Fibroblast of mammary gland (primary cell): Measurements from ENCODE around the gene MLX.
"Not testable (repeated sequence)": the region's sequence is repeated elsewhere in the genome, so short reads cannot be mapped to it uniquely, and the experiment has no call there.

Source experiments
- DNase-seq: peaks from one replicate; pipeline ENCODE4 v3.0.0-alpha.2; 2010; ENCODE audit warnings: low read depth
- H3K4me3 ChIP-seq: 2 replicates; pipeline ENCODE4 v1.5.1; 2011; ENCODE audit warnings: low read depth, mild to moderate bottlenecking, low read length, moderate library complexity; ENCODE audit not compliant: control insufficient read depth
- TF ChIP-seq, protein P1 (sequence below): conservative IDR thresholded peaks from 2 replicates; pipeline ENCODE4 v1.5.1; 2011; ENCODE audit warnings: low read depth, low read length, inconsistent platforms; ENCODE audit not compliant: control insufficient read depth, insufficient read depth

The MLX gene

DNA sequence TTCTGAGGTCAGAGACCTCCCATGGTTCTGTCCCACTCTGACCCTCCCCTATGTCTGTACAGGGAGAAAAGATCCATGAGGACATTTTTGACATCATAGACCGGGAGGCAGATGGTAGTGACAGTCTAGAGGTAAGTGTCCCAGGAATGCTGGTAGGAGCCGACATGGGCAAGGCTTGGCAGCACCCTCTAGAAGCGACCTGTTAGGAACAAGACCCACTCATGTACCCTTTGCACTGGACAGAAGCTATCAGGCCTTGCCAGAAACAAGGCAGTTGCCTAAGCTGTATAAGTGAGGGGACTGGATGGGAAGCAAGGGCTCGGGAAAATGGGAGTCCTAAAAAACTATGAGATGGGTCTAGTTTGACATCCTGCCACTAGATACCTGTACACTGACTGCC lies 45.1 kb downstream of the MLX start:
- DNase-seq = no peak
- TF ChIP-seq, protein P1, sequence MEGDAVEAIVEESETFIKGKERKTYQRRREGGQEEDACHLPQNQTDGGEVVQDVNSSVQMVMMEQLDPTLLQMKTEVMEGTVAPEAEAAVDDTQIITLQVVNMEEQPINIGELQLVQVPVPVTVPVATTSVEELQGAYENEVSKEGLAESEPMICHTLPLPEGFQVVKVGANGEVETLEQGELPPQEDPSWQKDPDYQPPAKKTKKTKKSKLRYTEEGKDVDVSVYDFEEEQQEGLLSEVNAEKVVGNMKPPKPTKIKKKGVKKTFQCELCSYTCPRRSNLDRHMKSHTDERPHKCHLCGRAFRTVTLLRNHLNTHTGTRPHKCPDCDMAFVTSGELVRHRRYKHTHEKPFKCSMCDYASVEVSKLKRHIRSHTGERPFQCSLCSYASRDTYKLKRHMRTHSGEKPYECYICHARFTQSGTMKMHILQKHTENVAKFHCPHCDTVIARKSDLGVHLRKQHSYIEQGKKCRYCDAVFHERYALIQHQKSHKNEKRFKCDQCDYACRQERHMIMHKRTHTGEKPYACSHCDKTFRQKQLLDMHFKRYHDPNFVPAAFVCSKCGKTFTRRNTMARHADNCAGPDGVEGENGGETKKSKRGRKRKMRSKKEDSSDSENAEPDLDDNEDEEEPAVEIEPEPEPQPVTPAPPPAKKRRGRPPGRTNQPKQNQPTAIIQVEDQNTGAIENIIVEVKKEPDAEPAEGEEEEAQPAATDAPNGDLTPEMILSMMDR = no peak
- H3K4me3 ChIP-seq = no peak overlapping the region

DNA sequence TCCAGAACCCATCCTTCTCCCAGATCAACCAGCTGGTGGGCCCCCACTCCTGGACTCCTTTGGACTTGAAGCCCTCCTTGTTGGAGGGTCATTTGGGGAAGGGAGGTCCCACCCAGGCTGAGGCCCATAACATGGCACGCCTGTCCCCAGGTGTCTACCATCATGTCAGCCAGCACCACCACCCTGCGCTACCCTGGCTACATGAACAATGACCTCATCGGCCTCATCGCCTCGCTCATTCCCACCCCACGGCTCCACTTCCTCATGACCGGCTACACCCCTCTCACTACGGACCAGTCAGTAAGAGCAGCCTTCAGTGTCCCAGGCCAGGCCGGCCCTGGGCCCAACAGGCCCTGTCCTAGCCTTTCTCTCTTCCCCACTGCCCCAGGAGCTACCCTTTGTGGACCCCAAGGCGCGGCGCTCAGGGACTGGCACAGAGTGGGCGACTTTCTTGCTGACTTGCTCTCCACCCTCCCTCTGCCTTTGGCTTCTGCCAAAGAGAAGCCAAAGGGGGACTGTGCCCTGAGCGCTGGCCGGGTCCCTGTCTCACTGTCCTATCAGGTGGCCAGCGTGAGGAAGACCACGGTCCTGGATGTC lies 46.9 kb downstream of the MLX start:
- TF ChIP-seq, protein P1 = no peak
- DNase-seq = no peak
- H3K4me3 ChIP-seq = no peak overlapping the region

DNA sequence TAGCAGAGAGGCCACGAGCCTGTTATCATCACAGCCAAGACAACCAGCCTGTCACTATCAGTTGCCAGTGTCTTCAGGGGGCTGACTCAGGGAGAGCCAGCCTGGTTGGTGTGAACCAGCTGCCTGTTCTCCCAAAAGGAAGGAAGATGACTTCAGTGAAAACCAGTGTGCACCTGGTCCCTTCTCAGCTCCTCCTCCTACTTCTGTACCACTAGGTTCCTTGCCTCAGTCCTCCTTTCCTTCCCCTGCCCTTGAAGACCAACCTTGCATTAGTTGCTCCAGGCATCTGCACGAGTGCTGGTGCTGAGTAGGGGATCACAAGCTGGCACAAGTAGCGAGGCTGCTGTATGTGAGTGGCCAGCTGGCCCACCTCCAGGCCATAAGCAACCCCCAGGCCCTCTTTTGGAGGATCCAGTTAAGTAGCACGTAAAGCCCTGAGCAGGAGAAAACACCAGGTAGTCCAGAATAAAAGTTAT lies 51.1 kb downstream of the MLX start:
- TF ChIP-seq, protein P1 = no peak
- H3K4me3 ChIP-seq = no peak overlapping the region
- no peak for DNase-seq

DNA sequence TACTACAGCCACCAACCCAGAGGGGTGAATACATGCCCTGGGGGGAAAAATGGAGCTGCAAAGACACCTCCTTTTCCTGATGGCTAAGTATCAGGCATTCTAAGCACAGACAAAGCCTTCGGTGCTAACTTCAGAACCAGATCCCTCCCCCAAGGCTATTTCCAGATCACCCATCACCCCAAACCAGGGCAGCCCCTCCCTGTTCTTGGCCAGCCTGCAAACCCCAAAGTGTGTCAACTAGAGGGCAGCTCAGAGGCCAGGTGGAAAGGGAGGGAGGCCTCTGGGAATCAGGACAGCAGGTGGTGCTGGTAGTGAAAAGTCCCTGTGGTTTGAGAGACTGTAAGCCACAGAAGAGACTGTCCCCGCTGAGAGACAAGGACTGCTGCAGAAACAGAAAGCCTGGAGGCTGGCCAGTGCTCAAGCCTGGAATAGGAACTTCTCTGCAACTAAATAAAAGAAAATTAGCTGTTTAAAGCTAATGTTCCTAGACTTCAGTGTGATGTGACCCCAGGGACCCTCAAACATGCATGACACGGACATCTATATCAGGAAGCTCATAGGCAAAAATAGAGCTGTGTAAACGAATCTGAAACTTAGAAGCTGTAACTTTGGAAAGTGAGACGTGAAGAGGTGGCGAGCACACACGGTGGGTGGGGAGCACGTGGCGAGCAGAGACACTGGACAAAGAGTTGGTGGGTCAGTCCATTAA lies 51.7 kb downstream of the MLX start:
- no peak overlapping the region for H3K4me3 ChIP-seq
- TF ChIP-seq, protein P1 = no peak
- DNase-seq = peak; percentile 12

DNA sequence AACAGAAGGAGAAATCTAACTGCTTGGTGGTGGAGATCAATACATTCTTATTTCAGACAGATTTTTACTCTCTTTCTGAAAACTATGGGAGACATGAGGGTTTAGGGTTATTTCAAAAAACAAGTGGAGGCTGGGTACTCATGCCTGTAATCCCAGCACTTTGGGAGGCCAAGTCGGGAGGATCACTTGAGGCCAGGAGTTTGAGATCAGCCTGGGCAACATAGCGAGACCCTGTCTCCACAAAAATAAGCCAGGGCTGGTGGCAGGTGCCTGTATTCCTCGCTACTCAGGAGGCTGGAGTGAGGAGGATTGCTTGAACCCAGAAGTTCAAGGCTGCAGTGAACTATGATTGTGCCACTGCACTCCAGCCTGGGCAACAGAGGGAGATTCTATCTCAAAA lies 55.1 kb downstream of the MLX start:
- H3K4me3 ChIP-seq = not testable (repeated sequence)

More for the DNA sequence above, 55.1 kb downstream of the MLX start:
- not testable (repeated sequence) for DNase-seq
